Activated B cell treated with CpG ODN at 0.5 μM for 24 hours (primary cell): ENCODE measurements around the gene NSD1. TPM values are rescaled to one million over a fixed set of nuclear protein-coding genes. Genes with fewer than 3 reads are reported as not detected.

Experiments used
- ATAC-seq: fragments of 200-7000 bp; cut with Tn5 transposase; one replicate; pipeline ENCODE4 v1.10.0; 2021; ENCODE audit warnings: low read depth, mild to moderate bottlenecking, moderate library complexity
- CTCF ChIA-PET: fragments of 350-600 bp; sonication (Branson Sonifier 250); formaldehyde crosslinking; loops from one replicate; lab custom pipeline; 2021; ENCODE audit warnings: antibody characterized with exemption; lab: Charles Lee
- POLR2A ChIA-PET: fragments of 350-600 bp; sonication (Branson Sonifier 250); formaldehyde crosslinking; loops from one replicate; lab custom pipeline; 2021; ENCODE audit warnings: antibody characterized with exemption; lab: Charles Lee
- DNase-seq: peaks from one replicate; pipeline ENCODE4 v3.0.0; 2022
- H3K27ac Mint-ChIP-seq: one replicate; pipeline ENCODE4 v1.8.0; 2020; ENCODE audit warnings: mixed read lengths
- H3K27me3 Mint-ChIP-seq: one replicate; pipeline ENCODE4 v1.8.0; 2021; ENCODE audit warnings: mixed read lengths
- H3K36me3 Mint-ChIP-seq: one replicate; pipeline ENCODE4 v1.8.0; 2021; ENCODE audit warnings: low read depth, mixed read lengths
- H3K4me1 Mint-ChIP-seq: one replicate; pipeline ENCODE4 v1.8.0; 2021; ENCODE audit warnings: mixed read lengths
- H3K4me3 Mint-ChIP-seq: one replicate; pipeline ENCODE4 v1.8.0; 2020; ENCODE audit warnings: mild to moderate bottlenecking, mixed read lengths
- H3K9me3 Mint-ChIP-seq: one replicate; pipeline ENCODE4 v1.8.0; 2020; ENCODE audit warnings: mixed read lengths
- intact Hi-C: fragments of 100-400 bp; cut with micrococcal nuclease; formaldehyde crosslinking; loops from one replicate; pipeline ENCODE4 v1.15.1; 2024
- total RNA-seq: library from RNA; stranded (reverse); gene quantifications from 2 replicates; pipeline ENCODE4 v1.2.3, GENCODE V29; 2022
- TF ChIP-seq, protein P1 (sequence below): fragments of 200-600 bp; IDR thresholded peaks from one replicate; pipeline ENCODE4 v1.8.0; 2022; ENCODE audit warnings: antibody characterized with exemption, mild to moderate bottlenecking

NSD1 gene
- total RNA-seq, 1 donor from 2014 or later: 108 TPM

DNA sequence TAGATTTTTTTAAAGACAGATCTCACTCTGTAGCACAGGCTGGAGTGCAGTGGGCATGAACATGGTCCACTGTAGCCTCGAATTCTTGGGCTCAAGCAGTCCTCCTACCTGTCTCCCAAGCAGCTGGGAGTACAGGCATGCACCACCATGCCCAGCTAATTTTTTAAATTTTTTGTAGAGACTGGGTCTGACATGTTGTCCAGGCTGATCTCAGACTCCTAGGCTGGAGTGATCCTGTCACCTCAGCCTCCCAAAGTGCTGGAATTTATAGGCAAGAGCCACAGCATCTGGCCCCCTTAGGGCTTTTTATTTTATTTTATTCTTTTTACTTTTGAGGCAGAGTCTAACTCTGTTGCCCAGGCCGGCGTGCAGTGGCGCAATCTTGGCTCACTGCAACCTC, 56.4 kb downstream of the NSD1 start:
- TF ChIP-seq, protein P1, sequence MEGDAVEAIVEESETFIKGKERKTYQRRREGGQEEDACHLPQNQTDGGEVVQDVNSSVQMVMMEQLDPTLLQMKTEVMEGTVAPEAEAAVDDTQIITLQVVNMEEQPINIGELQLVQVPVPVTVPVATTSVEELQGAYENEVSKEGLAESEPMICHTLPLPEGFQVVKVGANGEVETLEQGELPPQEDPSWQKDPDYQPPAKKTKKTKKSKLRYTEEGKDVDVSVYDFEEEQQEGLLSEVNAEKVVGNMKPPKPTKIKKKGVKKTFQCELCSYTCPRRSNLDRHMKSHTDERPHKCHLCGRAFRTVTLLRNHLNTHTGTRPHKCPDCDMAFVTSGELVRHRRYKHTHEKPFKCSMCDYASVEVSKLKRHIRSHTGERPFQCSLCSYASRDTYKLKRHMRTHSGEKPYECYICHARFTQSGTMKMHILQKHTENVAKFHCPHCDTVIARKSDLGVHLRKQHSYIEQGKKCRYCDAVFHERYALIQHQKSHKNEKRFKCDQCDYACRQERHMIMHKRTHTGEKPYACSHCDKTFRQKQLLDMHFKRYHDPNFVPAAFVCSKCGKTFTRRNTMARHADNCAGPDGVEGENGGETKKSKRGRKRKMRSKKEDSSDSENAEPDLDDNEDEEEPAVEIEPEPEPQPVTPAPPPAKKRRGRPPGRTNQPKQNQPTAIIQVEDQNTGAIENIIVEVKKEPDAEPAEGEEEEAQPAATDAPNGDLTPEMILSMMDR: no peak
- Mint-ChIP-seq H3K4me3 (no peak overlapping the region), H3K27me3 (no peaks in the 10 kb centered on the region), H3K9me3 (no peaks in the 10 kb centered on the region), H3K4me1 (peaks cover 2% of the 10 kb centered on the region), H3K27ac (peak overlapping the region; percentile 12), H3K36me3 (peaks cover 39% of the 10 kb centered on the region)
- ATAC-seq (no peak), DNase-seq (no peak)
- POLR2A ChIA-PET: no interaction called here
- intact Hi-C loops: no loop called here
- CTCF ChIA-PET: no interaction called here

DNA sequence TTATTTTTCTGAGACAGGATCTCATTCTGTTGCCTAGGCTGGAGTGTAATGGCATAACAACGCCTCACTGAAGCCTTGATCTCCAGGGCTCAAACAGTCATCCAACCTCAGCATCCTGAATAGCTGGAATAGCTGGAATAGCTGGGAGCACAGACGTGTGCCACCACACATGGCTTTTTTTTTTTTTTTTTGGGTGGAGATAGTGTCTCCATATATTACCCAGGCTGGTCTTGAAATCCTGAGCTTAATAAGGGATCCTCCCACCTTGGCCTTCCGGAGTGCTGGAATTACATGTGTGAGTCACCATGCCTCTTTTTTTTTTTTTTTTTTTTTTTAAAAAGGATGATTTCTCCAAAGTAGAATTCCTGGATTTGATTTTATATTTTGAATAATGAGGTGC, 60.7 kb downstream of the NSD1 start:
- peaks cover 56% of the 10 kb centered on the region for H3K36me3 Mint-ChIP-seq
- no peaks in the 10 kb centered on the region for H3K9me3 Mint-ChIP-seq
- no peak overlapping the region for H3K4me3 Mint-ChIP-seq
- no peak overlapping the region for H3K27ac Mint-ChIP-seq
- CTCF ChIA-PET: no interaction called here
- H3K4me1 Mint-ChIP-seq: peaks cover 10% of the 10 kb centered on the region
- DNase-seq (no peak), ATAC-seq (no peak)
- POLR2A ChIA-PET: no interaction called here
- intact Hi-C loops: no loop called here
- TF ChIP-seq, protein P1: no peak
- no peaks in the 10 kb centered on the region for H3K27me3 Mint-ChIP-seq

DNA sequence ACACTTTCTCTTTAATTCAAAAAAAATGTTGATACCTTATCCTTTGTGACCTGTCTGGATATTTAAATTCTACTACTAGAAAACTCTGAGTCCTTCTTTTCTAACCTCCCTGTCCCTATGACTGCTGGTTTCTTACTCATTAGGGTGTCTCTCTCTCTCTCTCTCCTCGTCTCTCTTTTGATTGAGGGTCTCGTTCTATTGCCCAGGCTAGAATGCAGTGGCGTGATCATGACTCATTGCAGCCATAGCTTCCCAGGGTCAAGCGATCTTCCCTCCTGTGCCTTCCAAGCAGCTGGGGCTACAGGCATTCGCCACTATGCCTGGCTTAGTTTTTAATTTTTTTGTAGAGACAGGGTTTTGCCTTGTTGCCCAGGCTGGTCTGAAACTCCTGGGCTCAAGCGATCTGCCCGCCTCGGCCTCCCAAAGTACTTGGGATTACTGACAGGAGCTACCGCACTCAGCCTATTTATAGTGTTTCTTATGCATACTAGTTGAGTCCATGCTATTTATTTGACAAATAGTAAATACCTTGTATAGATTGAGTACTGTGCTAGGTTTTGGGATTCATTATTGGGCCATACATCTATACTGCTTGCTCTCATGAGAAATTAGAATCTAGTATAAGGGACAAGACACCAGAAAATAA, 61.9 kb downstream of the NSD1 start:
- DNase-seq (no peak), ATAC-seq (no peak)
- TF ChIP-seq, protein P1: no peak
- no peak overlapping the region for H3K4me3 Mint-ChIP-seq
- peaks cover 60% of the 10 kb centered on the region for H3K36me3 Mint-ChIP-seq
- H3K9me3 Mint-ChIP-seq: no peaks in the 10 kb centered on the region
- peaks cover 10% of the 10 kb centered on the region for H3K4me1 Mint-ChIP-seq
- no peak overlapping the region for H3K27ac Mint-ChIP-seq
- POLR2A ChIA-PET: no interaction called here
- CTCF ChIA-PET: no interaction called here
- H3K27me3 Mint-ChIP-seq: no peaks in the 10 kb centered on the region
- intact Hi-C loops: no loop called here

DNA sequence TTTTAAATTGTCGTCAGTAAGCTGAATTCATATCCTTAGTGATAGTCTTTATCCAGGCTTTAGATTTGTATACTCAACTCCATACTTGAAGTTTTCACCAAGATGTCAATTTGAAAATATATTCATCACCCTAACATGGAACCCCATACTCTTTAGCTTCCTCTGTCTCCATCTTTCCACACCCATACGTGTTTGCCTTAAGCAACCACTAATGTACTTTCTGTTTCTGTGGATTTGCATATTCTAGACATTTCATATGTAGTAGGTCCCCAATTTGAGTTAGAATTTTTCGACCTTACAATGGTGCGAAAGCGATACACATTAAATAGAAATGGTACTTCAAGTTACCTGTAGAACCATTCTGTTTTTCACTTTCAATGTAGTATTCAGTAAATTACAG, 65.2 kb downstream of the NSD1 start:
- H3K27ac Mint-ChIP-seq: no peak overlapping the region
- intact Hi-C loops: no loop called here
- no peaks in the 10 kb centered on the region for H3K27me3 Mint-ChIP-seq
- no peaks in the 10 kb centered on the region for H3K9me3 Mint-ChIP-seq
- no peak for DNase-seq
- H3K4me1 Mint-ChIP-seq: peaks cover 15% of the 10 kb centered on the region
- POLR2A ChIA-PET: no interaction called here
- H3K4me3 Mint-ChIP-seq: no peak overlapping the region
- TF ChIP-seq, protein P1: no peak
- ATAC-seq: peak; percentile 42
- peaks cover 66% of the 10 kb centered on the region for H3K36me3 Mint-ChIP-seq
- CTCF ChIA-PET: interaction anchor here (0.9 kb wide), 1 partner anchor 538 kb away, joined by 3 read pairs; no protein-coding TSS in a partner anchor

DNA sequence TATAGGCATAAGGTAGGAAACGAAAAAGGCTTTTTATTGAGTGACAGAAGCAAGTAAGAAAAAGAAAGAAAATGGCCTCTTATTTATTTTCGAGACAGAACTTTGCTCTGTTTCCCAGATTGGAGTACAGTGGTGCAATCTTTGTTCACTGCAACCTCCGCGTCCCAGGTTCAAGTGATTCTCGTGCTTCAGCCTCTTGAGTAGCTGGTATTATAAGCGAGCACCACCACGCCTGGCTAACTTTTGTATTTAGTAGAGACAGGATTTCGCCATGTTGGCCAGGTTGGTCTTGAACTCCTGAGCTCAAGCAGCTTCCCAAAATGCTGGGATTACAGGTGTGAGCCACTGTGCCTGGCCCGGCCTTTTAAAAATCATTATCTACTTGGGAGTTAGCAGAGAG, 70.7 kb downstream of the NSD1 start:
- ATAC-seq: no peak
- Mint-ChIP-seq H3K27me3 (no peaks in the 10 kb centered on the region), H3K27ac (no peak overlapping the region), H3K4me1 (peaks cover 5% of the 10 kb centered on the region), H3K4me3 (no peak overlapping the region), H3K9me3 (no peaks in the 10 kb centered on the region), H3K36me3 (peaks cover 53% of the 10 kb centered on the region)
- ChIA-PET CTCF (interaction anchor here (0.7 to 1.1 kb wide), 2 partner anchors 90 to 92 kb away, joined by 3 read pairs; no protein-coding TSS in a partner anchor), POLR2A (interaction anchor here (1.9 kb wide), 1 partner anchor 70 kb away, joined by 6 read pairs; the partner anchor contains the start of gene NSD1)
- TF ChIP-seq, protein P1: no peak
- intact Hi-C loops: loop anchor here (5.0 kb wide), 1 partner anchor 33 kb away; no protein-coding TSS in a partner anchor
- no peak for DNase-seq
